Stimulated activated CD4-positive, alpha-beta T cell treated with anti-CD3 and anti-CD28 coated beads, Interleukin-1b, Interleukin-23, amount 100 ng/mL, for 1 hour (primary cell): ENCODE results near the gene ASPSCR1.
"Not testable (repeated sequence)": the region's sequence is repeated elsewhere in the genome, so short reads cannot be mapped to it uniquely, and the experiment has no call there.

Source experiments
- DNase-seq, 2 donors: peaks; one replicate each; pipeline ENCODE4 v3.0.0-alpha.2; 2020; ENCODE audit warnings: low read depth in 2 of 2

ASPSCR1 gene

DNA sequence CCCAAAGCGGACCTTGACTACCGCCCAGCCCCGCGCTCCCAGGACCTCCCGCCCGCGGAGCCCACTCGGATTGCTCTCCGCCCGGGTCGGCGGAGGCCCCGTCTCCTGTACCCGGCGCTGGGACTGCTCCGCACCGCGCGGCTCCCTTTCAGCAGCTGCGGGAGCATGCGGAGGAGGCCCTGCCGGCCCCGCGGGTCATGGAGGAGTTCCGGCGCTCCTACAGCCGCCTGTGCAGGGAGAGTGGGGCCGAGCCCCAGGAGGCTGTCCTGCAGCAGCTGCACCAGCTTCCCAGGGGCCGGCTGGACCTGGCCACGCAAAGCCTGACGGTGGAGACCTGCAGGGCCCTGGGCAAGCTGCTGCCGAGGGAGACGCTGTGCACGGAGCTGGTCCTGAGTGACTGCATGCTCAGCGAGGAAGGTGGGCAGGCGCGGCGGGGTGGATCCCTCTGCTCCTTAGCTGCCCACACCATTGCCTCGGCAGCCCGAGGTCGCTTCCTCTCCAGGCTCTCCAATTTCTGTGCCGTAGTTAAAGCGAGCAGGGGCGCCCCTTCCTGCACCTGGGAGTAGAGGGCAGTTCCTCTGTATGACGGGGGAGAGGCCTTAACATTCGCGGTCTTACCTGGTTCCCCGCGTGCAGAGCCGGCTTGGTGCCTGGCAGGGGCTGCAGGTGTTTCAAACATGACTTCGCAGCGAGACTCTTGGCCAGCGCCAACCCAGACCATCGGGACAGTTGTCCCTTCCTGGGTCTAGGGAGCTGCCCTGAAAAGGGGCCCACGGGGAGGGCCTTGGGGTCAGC lies 46.2 kb downstream of the ASPSCR1 start:
- no peak for DNase-seq

DNA sequence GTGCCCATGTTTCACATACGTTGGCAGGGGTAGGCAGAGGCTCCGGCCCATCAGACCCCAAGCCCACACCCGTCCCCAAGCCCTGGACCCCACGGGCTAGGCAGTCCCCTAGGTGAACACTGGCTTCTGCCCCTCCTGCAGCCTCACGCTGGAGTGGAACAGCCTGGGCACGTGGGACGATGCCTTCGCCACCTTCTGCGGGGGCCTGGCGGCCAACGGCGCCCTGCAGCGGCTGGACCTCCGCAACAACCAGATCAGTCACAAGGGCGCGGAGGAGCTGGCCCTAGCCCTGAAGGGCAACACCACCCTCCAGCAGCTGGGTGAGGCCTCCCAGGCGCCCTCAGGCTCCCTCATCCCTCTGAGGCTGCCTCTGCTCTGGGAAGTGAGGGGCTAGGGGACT lies 47.4 kb downstream of the ASPSCR1 start:
- no peak for DNase-seq

DNA sequence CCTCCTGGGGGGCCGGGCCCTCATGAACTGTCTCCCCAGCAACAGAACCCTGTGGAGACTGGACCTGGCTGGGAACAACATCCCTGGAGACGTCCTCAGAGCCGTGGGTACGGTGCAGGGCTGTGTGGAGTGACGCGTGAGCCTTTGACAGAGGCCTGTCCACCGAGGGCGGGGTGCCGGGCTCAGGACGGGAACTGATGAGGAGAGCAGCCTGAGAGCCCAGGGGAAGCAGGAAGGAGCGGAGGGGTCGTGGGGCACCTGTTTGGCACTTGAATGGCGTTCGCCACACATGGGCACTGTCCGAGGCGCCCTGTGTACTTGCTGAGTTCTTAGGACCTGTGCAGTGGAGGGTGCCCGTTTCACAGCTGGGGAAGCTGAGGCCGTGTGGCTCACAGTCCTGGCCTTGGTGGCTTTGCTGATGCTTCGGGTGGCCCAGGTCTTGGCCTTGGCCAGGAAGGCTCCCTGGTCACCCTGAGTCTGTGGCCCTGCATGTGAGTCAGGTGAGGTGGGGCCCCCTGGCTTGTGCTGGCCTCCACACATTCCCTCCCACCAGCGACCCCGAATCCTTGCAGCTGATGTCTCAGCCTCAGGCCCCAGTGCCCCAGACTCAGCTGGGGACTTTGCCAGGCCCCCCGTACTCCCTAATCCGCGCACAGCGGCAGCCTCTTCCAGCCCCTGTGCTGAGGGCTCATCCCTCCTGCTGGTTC lies 48.1 kb downstream of the ASPSCR1 start:
- no peak for DNase-seq

DNA sequence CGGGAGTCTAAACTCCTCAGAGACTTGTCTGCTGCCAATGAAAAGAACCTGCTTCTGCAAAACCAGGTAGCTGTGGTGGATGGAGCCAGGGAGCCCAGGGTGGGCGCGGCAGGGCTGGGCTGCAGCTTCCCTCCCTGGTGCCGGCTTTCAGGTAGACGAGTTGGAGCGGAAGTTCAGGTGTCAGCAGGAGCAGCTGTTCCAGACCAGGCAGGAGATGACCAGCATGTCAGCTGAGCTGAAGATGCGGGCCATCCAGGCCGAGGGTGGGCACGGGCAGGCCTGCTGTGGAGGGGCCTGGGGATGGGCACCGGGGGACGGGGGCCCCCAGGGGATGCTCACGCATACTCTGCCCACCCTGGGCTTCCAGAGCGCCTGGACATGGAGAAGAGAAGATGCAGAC lies 50.8 kb downstream of the ASPSCR1 start:
- no peak for DNase-seq

DNA sequence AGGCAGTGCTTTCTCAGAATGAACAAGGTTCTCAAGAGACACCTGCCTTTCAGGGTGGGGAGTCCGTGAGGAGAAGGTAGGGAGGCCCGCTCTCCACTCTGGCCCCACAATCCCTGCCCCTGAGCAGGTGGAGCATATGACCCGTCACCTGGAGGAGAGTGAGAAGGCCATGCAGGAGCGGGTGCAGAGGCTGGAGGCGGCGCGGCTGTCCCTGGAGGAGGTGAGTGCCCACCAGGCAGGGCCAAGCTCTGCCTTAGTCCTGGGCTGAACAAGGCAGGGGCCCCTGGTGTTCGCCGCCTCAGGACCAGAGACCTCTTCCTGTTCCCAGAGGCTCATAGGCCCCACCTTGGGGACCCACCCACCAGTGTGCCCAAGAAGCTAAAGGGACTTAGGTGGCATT lies 51.5 kb downstream of the ASPSCR1 start:
- no peak for DNase-seq

DNA sequence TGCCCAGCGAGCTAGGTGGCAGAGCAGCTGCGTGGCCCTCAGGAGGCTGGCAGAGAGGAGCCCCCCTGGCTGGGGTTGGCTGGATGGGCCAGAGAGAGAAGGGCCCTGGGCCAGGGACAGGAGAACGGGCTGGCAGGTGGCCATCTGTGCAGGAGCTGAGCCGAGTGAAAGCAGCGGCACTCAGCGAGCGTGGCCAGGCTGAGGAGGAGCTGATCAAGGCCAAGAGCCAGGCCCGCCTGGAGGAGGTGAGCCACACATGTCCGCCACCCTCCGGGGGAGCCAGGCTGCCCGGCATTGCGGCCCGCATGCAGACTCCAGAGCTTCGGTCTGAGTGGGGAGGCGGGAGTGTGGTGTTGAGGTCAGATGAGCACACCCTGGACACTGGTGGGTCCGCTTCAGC lies 52.0 kb downstream of the ASPSCR1 start:
- DNase-seq: no peak

DNA sequence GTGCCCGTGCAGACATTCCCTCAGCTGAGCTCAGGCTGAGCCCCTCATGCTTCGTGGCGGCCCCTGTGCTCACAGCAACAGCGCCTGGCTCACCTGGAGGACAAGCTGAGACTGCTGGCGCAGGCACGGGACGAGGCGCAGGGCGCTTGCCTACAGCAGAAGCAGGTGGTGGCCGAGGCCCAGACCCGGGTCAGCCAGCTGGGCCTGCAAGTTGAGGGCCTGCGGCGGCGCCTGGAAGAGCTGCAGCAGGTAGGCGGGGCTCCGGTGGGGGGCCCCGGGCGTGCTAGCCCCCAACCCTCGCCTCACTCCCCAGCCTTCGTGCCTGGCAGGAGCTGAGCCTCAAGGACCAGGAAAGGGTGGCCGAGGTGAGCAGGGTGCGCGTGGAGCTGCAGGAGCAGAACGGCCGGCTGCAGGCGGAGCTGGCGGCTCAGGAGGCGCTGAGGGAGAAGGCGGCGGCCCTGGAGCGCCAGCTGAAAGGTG lies 52.6 kb downstream of the ASPSCR1 start:
- no peak for DNase-seq

DNA sequence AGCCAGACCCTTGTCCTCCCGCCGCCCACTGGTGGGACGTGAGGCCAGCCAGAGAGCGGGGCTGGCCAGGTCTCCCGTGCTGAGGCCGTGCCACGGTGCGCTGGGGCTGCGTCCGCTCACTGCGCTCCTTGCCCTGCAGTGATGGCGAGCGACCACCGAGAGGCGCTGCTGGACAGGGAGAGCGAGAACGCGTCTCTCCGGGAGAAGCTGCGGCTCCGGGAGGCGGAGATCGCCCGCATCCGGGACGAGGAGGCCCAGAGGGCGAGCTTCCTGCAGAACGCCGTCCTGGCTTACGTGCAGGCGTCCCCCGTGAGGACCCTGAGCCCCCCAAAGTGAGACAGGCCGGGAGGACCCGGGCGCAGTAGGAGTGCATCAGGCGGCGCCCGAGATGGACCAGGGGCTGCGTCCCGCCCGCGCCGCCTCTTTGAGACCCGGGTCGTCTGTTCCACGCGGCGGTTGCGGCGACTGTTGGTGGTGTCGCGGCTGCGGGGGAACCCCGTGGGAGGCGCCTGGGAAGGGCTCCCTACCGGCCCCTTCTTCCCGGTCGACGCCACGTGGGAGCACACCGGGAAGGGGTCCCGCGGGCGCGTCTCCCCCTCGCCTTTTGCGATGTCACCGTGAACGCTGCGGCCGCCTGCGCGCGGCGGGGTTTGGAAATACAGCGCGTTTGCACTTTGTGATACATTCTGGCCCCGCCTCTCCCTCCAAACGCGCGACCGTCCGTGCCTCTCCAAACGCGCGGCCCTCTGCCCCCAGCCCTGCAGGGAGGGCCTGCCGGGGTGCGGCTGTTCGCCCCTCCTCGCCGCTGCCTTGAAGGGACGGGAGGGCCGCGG lies 53.3 kb downstream of the ASPSCR1 start:
- DNase-seq: peak; percentile 50 to 63

DNA sequence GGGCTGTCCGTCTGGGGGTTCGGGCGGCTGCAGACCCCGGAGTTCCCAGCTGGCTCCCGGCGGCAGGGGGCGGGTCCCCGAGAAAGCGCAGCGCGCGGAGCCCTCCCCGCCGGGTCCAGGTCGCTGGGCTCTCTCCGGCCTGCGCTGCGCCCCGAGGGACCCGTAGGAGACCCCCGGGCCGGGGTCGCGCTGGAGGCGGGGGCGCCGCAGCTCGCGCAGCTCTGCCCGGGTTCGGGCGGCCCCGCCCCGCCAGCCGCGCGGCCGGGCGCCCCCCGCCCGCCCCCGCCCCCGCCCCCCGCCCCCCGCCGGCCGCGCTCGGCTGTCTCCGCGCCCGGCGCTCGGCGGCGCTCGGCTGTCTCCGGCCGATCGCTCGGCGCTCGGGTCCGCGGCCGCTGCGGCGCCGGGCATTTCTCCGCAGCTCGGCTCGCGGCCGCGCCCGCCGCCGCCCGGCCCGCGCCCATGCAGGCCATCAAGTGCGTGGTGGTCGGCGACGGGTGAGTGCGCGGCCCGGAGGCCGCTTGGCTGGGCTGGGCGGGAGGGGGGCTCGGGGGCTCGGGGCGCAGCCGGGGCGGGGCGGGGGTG lies 54.0 kb downstream of the ASPSCR1 start, which contains the start of gene RAC3:
Gene RAC3 (plus strand): TSS at position 376 of the 582 bp plus-strand sequence. CDS start 84 bp downstream, at position 460.
- no peak for DNase-seq

DNA sequence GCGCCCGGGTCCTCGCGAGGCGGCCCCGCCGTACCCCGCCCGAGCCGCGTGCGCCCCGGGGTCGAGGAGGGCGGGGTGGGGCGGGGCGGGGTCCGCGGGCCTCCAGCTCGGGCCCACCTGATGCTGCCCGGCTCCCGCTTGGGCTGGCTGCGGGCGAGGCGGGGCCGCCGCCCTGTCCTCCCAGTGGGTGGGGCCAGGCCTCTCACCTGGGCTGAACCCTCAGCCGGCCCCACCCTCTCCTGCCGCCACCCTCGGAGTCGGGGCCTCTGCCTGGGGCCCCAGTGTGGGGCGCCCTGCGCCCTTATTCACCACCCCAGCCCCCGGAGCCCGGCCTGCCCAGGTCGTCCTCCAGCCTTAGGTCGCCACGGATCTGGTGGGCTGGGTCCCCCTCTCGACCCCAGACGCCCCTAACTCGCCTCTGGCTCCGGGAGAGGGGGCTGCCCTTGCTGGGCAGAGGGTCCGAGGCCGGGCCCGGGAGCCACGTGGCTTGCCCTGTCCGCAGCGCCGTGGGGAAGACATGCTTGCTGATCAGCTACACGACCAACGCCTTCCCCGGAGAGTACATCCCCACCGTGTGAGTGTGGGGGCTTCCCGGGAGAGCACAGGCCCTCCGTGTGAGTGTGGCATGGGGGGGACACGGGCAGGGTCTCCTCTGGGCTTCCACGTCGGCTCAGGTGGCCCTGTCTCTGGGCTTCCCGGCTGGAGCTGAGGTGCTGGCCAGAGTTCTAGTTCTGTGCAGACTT lies 54.6 kb downstream of the ASPSCR1 start:
- no peak for DNase-seq

DNA sequence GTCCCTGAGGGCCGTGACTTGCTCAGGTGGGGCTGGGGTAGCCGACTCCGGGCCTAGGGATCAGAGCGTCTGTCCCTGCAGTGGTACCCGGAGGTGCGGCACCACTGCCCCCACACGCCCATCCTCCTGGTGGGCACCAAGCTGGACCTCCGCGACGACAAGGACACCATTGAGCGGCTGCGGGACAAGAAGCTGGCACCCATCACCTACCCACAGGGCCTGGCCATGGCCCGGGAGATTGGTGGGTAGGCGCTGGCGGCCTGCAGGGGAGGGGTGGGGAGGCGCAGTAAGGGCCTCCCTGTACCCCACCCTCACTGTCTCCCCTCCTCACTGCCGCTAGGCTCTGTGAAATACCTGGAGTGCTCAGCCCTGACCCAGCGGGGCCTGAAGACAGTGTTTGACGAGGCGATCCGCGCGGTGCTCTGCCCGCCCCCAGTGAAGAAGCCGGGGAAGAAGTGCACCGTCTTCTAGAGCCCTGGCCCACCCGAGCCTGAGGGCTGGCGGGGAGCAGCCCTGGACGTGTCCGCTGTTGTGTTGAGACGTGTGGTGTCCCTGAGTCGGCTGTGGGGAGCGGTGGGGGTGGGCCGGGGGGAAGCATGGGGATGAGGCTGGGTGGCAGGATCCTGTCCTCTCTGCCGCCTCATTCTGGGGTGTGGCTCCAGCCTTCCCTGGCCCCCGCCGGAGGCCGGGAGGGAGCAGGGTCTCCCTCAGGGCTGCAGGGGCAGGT lies 56.1 kb downstream of the ASPSCR1 start:
- no peak for DNase-seq

DNA sequence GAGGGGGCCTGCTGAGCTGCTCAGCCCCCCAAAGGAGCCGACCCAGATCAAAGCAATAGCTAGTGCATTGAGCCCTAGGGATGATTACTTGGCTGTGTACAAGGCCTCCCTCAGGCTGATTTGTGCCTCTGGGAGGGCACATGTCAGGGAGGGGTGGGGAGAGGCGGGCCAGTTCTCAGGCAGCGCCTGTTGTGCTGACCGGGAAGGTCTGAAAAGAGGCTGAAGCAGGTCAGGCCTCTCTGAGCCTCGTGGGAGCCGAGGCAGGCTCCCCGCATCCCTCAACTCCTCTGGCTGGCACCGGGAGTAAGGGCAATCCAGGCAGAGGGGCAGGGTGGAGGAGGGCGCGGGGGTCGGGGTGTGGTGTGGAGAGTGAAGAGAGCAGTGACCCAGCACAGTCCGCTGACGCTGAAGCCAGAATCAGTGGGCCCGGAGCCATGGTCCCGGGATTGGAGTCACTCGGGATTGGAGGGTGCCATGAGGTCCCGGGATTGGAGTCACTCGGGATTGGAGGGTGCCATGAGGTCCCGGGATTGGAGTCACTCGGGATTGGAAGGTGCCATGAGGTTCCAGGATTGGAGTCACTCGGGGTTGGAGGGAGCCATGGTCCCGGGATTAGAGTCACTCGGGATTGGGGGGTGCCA lies 57.1 kb downstream of the ASPSCR1 start:
- no peak for DNase-seq

DNA sequence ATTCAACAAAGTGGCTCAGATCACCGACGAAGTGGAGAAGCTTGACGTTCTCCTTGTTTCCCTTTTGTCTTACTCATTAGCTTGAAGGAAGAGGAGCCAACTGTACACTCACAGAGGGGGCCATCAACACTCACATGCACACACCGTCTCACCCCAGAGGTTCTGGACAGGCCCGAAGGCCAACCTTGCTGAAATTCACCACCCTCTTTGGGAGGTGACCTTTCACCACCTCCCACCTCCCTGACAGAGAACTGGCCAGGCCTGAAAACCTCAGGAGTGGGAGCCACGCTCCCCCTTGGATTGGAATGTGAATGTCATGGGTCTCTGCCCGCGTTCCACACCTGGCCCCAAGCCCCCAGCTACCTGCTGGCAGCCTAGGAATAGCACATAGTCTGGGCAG lies 58.1 kb downstream of the ASPSCR1 start:
- no peak for DNase-seq

DNA sequence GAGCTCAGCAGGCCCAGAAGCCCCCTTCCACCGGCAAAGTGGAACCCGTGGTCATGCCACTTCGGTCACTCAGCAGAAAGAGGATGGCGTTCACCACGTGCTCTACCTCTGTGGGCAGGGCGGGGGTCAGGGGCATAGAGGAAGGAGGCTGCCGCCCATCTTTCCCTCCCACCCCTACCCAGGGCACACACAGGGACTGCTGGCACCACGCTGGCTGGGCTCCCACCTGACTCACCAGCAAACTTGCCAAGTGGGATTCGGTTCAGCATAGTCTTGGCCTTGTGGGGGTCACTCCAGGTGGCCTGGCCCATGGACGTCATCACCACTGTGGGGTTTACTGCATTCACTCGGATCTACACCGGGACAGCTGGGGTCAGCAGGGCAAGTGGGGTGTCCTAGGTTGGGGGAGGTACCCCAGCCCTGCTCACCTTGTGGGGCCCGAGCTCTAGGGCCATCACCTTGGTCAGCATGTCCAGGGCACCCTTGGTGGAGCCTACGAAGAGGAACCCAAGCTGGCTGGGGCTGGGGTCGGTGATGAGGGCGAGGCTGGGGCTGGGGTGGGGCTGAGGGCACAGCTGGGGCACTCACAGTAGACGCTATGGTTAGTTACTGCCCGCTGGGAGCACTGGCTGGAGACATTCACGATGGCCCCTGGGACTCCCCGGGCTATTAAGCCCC lies 58.7 kb downstream of the ASPSCR1 start:
- DNase-seq: no peak

DNA sequence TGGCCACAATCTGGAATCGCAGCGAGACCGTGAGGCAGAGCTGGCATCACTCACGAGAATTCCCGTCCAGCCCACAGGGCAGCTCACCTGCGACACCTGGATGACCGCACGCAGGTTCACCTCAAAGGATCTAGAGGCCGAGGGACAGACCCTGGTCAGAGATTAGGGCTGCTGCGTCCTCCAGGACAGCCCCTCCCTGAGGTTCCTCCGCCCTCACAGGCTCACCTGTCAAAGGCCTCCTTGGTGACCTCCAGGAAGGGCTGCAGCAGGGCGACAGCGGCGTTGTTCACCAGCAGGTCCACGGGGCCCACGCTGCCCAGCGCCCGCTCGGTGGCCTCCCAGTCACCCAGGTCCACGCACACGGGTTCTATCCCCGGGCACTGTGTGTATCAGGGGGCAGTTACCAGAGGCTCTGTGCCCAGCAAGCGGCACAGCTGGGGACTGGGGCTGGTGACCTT lies 59.2 kb downstream of the ASPSCR1 start:
- DNase-seq: no peak

DNA sequence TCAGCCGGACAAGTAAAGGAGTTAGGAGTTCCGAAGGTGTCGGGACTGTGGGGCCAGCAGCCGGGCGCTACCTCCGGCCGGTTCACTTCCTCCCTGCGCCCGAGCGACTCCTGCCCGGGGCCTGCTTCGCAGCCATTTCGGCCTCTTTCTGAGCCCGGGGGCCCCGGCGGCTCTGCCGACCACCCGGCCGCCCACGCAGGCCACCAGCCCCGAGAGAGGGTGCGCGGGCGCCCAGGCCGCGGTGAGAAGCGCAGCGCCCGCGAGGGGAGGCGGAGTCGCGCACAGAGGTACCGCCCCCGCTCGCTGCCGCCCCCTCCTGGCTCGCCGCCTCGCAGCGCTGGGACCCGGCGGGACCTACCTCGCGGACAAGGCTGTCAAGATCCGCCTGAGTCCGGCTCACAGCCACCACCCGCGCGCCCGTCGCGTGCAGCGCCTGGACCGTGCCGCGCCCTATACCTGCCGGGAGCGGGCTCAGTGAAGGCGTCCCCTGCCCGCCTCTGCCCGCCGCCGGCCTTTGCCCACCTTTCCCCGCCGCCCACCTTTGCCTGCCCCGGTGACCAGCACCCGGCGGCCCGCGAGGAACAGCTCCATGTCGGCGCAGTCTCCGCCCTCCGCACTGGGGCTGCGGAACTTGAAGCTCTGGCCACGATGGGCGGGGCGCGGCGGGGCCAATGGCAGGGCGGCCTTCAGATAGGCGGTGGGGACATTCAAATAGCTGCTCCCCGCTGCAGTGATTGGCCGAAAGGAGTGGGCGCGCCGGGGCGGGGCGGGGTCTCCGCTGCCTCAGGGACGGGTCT lies 59.9 kb downstream of the ASPSCR1 start, which contains the start of gene DCXR:
Gene DCXR (minus strand): TSS at position 606 of the 797 bp plus-strand sequence. CDS start 15 bp downstream, at position 591.
- peak; percentile 87 for DNase-seq

DNA sequence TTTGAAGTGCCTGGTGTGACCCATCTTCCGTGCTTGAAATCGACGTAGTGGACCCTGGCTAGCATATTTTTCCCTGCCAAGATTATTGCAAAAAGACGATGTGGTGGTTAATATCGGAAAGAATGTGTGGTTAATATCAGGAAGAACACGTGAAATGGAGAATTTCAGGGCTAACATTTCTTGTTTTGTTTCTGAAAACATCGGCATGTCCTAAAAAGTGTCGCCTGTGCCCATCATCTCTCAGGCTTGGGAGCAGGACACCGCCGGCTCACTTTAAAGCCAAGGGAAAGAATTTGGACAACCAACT lies 60.4 kb downstream of the ASPSCR1 start:
- DNase-seq: no peak

DNA sequence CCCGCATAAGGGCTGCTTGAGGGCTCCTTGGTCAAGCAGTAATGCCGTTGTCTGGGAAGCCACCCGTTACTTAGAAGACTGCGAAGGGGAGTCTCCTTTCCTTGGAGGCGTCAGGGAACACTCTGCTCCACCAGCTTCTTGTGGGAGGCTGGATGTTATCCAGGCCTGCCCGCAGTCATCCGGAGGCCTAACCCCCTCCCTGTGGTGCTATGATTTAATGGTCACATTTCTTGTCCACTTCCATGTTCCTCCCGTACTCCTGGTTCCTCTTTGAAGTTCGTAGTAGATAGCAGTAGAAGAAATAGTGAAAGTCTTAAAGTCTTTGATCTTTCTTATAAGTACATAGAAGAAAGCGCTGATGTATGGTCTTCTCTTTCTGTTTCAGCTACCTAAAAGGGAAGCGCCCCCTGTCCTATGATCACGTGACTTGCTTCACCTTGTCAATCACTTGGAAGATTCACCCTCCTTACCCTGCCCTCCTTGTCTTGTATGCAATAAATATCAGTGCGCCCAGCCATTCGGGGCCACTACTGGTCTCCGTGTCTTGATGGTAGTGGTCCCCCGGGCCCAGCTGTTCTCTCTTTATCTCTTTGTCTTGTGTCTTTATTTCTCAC lies 61.5 kb downstream of the ASPSCR1 start:
- not testable (repeated sequence) for DNase-seq
